ENCODE measurements around the gene ARSG.
"Not testable (repeated sequence)": the region's sequence is repeated elsewhere in the genome, so short reads cannot be mapped to it uniquely, and the experiment has no call there.

The ARSG gene

DNA sequence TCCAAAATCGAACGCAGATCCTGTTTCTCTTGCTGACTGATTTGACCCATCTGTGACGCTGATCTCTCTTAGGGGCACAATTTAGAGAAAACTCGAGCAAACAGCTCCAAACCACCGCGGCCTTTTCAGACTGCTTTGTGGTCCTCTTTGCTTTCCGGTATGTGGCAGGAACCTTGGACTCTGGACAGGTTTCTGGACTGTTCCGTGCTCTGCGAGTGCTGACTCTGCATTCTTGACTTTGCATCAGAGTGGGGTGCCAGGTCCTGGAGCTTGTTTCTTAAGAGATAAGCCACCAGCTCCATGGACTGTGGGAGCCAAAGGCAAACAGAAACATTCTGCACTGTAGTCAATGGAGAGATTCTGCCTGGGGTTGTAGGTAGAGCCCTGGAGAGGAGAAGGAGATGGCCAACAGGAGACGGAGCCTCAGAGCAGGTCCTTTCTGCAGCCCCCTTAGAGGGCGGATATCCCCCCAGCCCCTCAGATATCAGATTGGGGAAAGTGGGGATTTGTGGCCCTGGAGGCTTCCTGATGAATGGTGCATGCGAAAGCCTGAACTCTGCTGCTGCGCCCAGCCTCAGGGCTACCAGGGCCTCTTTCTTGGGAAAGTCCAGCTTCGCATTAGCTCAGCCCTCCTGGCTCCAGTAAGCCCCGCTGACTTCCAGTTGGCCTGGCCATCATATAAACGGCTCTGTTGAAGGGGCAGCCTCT, 100.4 kb downstream of the ARSG start:
- H3K4me3 ChIP-seq (ENCODE audit: low read depth, low read length): no peak overlapping the region

DNA sequence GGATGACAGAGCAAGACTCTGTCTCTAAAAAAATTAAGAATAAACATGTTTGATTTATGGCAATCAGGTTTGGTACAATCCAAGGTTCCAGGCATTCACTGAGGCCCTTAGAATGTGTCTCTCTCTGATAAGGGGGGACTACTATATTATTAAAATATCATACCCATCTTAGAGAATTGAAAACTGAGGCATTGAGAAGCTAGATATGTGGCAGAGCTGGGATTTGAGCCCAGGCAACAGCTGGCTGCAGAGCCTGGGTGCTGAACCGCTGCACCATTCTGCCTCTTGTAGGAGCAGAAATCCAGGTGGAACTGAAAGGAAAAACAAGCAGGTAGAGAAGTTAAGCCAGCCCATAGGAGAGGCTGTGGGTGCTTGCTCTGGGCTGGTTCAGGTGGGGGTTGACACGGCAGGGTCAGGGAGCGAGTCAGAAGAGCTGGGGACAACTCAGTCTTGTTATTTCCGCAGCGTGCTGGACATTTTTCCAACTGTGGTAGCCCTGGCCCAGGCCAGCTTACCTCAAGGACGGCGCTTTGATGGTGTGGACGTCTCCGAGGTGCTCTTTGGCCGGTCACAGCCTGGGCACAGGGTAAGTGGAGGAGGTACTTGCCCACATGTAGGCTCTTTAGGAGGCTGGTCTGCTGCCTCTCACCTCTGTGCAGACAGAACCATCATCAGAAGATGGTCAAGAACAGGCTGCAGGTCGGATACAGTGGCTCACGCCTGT, 103.5 kb downstream of the ARSG start:
- H3K4me3 ChIP-seq (ENCODE audit: low read depth, low read length): no peak overlapping the region

DNA sequence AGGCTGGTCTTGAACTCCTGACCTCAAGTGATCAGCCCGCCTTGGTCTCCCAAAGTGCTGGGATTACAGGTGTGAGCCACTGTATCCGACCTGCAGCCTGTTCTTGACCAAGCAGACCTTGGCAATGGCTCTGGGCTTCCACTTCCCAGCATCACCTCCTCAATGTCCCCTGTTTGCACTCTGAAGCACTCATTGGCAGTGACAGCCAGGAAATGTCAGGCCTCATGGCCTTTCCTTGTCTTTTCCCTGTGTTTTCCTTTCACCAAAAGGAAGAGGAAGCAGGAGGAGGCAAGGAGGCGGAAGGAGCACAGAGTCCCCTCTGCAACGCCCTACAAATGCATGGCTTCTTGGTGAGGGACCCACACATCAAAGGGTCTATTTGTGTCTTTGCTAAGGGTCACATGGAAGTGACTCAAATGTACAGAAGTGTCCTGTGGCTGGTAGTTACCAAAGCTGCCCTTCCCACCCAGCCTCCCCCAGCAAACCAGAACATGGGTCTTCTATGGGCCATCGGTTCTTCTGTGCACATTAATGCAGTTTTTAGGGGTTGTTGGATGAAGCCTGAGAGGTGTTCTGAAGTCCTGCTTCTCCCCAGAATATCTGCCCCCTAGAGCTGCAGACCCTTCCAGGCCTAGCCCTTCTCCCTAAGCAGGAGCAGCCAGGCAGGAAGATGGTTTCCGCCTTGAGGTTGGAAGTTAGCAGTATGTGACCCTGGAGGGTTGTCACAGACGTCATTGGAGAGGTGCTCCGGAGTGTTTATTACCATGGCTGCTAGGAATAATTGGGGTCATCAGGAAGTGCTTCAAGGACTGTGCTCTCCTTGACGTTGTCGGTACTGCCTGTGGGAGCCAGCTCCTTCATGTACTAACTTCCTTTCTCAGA, 105.2 kb downstream of the ARSG start:
- H3K4me3 ChIP-seq (ENCODE audit: low read depth, low read length): no peak overlapping the region

DNA sequence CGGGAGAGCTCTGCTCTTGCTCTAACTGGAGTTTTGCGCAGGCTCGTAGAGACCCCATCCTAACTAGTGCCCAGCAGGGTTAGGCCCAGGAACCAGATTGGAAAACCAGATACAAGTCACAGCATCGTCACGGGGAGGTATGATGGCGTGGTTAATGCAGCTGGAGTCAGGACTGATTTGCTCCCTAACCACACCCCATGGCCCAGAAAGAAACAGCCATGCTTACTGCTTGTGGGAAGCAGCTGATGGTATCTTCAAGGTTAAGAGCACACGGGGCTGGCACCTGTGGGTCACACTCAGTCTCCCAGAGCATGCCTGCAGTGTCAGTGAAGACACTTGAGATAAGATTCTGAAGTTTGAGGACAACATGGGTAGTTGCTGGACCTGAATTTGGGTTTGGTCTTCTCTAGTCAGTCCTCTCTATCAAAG, 105.8 kb downstream of the ARSG start:
- H3K4me3 ChIP-seq (ENCODE audit: low read depth, low read length): no peak overlapping the region

DNA sequence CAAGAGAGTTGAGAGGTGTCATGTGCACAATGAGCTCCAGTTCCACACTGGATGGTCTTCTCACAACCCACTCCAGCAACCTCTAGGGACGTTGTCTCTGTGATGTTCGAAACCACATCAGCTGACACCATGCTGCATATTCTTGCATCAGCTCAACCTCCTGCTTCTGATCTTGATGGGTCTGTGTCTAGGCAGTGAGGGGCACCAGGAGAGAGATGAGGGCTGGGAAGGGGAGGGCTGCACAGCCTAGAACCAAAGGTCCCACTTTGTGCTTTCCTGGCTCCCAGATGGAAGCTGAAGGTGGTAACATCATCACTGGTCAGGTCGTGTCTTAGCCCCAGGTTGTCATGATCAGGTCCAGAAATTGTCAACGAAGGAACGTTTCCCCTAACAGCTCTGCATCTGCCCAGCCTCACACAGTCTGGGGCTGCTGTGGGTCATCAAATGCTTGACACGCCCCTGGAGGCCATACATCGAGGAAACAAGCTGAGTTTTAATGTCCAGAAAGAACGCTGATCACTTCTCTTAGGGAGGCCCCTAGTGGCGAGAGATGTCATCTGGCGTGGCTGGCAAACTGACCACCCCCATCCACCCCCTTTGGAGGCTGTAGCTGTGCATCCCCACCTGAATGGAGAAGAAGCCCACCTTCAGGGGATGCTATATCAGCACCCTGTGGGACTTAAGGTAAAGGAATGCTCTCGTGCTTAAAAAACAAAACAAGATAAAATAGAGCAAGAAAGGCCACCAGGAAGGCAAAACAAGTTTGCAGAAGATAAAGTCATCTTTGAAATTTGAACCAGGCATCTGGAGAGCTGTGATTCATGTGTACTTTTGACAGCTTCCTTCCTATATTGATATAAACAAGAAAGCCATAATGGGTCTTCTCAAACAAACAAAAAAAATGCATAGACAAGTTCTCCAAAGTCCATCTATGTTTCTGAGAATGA, 107.7 kb downstream of the ARSG start:
- H3K4me3 ChIP-seq (ENCODE audit: low read depth, low read length): no peak overlapping the region

DNA sequence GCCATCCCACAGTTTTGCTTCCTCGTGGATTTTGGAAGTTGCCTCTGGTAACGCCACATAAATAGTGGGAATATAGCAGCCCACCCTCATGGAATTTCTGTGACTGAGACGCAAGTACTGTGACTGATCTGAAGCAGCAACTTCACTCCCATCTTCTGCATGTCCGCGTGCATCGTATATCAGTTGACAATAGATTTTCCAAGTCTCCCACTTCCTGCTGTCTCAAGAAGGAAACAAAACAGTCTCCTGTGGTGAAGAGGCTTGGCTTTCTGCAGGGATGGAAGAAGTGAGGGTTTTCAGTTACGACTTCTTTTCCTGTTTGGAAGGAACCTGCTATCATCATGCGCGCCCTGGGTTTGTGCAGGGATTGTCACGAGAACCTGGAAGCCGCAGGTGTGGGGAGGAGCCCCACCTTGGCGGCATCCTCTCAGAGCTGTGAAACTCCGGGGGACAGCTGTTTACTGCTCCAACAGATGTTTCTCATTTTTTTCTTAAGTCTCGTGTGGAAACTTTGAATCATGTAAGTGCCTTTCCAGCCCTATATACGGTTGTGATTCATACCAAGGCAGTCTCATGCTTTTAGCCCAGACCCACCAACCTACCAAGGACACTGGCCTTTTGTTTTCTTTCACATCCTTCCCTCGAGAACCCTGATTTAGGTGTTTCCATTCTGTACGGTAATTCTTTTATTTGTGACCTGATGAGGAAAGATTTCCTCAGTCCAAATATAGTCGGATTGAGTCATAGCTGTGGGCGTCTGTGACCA, 108.5 kb downstream of the ARSG start:
- H3K4me3 ChIP-seq (ENCODE audit: low read depth, low read length): no peak overlapping the region

DNA sequence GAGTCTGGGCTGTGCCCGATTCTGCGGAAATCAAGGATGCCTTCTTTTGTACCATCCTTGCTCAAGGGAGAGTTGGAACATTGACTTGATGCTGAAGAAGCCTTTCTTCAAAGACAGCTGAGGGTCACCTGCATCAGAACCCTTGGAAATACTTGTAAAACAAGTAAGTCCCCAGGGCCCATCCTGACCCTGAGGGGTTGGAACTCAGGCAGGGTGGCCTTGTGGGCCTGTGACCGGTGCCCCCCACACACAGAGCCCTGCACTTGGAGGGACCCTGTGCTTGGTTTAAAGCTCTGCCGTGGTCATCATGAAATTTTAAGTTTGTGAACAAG, 109.1 kb downstream of the ARSG start:
- no peak overlapping the region for H3K4me3 ChIP-seq (ENCODE audit: low read depth, low read length)

DNA sequence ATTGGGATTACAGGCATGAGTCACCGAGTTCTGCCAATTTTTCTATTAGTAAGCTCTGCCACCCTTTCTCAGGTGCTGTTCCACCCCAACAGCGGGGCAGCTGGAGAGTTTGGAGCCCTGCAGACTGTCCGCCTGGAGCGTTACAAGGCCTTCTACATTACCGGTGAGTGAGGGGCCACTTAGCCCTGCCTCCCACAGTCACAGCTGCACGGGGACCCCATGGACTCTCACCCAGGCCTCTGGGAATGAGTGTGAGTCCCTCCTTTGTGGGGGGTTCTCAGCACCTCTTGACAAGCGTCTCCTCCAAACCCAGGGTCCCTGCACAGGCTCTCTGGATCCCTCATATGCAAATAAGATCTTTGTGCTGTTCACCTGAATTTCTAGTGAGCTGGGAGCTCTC, 110.0 kb downstream of the ARSG start:
- H3K4me3 ChIP-seq (ENCODE audit: low read depth, low read length): no peak overlapping the region

DNA sequence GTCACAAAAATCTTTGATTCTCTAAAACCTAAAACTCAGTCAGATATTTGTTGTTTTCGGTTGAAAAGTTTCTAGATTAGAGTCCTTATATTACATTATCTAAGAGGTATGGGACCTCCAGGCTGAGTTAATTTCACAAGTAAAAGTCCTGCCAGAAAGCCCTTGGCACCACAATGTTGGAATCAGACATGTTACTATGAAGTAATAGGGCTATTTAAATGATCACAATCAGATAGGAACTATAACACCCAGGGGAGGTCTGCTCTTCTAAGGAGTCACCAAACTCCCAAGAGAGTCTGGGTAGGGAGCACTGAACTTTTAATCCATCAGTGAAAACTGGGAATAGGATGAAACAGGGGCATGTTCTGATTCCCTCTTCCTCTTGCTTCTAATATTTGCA, 111.8 kb downstream of the ARSG start:
- H3K4me3 ChIP-seq (ENCODE audit: low read depth, low read length): no peak overlapping the region

DNA sequence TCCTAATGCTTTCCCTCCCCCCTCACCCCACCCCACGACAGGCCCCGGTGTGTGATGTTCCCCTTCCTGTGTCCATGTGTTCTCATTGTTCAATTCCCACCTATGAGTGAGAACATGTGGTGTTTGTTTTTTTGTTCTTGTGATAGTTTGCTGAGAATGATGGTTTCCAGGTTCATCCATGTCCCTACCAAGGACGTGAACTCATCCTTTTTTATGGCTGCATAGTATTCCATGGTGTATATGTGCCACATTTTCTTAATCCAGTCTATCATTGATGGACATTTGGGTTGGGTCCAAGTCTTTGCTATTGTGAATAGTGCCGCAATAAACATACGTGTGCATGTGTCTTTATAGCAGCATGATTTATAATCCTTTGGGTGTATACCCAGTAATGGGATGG, 112.5 kb downstream of the ARSG start:
- not testable (repeated sequence) for H3K4me3 ChIP-seq (ENCODE audit: low read depth, low read length)

DNA sequence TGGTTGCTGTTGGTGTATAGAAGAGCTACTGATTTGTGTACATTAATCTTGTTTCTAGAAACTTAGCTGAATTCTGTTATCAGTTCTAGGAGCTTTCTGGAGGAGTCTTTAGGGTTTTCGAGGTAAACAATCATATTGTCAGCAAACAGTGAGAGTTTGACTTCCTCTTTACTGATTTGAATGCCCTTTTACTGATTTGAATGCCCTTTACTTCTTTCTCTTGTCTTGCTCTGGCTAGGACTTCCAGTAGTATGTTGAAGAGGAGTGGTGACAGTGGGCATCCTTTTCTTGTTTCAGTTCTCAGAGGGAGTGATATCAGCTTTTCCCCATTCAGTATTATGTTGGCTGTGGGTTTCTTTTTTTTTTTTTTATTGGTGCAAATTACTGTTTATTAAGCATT, 116.4 kb downstream of the ARSG start:
- H3K4me3 ChIP-seq (ENCODE audit: low read depth, low read length): not testable (repeated sequence)

DNA sequence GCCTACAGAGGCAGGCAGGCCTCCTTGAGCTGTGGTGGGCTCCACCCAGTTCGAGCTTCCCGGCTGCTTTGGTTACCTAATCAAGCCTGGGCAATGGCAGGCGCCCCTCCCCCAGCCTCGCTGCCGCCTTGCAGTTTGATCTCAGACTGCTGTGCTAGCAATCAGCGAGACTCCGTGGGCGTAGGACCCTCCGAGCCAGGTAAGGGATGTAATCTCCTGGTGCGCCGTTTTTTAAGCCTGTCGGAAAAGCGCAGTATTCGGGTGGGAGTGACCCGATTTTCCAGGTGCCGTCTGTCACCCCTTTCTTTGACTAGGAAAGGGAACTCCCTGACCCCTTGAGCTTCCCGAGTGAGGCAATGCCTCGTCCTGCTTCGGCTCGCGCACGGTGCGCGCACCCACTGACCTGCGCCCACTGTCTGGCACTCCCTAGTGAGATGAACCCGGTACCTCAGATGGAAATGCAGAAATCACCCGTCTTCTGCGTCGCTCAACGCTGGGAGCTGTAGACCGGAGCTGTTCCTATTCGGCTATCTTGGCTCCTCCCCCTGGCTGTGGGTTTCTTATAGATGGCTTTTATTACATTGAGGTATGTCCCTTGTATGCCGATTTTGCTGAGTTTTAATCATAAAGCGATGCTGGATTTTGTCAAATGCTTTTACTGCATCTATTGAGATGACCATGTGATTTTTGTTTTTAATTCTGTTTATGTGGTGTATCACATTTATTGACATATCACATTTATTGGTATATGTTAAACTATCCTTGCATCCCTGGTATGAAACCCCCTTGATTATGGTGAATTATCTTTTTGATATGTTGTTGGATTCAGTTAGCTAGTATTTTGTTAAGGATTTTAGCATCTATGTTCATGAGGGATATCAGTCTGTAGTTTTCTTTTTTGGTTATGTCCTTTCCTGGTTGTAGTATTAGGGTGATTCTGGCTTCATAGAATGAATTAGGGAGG, 122.6 kb downstream of the ARSG start:
- H3K4me3 ChIP-seq (ENCODE audit: low read depth, low read length): not testable (repeated sequence)

DNA sequence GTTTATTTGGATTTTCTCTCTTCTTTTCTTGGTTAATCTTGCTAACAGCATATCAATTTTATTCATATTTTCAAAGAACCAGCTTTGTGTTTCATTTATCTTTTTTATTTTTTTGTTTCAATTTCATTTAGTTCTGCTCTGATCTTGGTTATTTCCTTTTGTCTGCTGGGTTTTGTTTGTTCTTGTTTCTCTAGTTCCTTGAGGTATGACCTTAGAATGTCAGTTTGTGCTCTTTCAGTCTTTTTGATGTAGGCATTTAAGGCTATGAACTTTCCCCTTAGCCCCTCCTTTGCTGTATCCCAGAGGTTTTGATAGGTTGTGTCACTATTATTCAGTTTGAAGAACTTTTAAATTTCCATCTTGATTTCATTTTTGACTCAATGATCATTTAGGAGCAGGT, 123.6 kb downstream of the ARSG start:
- H3K4me3 ChIP-seq (ENCODE audit: low read depth, low read length): not testable (repeated sequence)

DNA sequence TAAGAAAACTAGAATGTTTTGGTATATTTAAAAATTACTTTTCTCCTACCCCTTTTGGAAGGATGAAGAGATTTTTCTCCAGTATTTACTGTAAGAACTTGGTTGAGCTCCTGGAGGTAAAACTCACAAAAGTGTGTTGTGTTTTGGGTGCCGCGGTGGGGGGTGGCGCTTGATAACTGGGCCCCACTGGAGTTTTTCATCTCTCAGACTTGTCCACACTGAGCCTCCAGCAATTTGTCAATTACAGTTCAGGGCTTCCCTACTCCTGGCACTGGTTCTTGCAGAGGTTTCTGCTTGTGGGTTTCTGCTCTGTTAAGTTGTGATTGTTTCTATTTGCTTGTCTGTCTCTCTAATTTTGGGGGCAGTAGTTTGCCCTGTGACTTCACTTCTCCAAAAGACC, 126.0 kb downstream of the ARSG start:
- no peak overlapping the region for H3K4me3 ChIP-seq (ENCODE audit: low read depth, low read length)

DNA sequence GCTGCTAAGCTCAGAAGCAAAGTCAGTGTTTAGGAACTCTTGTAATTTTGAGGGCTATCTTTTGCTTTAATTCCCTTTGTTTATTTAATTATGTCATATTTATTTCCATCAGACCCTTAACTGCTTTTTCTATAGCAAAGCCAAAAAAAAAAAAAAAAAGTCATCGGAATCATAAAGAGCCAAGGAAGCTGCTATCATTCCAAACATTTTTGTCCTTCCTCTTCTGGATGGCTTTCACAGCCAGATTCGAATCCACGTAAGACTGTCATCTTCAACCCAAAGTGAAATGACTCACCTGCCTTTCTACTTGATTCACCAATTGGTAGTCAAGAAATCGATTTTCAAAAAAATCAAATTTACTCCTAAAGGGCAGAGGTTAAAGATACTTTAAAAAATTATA, 127.6 kb downstream of the ARSG start:
- H3K4me3 ChIP-seq (ENCODE audit: low read depth, low read length): no peak overlapping the region

DNA sequence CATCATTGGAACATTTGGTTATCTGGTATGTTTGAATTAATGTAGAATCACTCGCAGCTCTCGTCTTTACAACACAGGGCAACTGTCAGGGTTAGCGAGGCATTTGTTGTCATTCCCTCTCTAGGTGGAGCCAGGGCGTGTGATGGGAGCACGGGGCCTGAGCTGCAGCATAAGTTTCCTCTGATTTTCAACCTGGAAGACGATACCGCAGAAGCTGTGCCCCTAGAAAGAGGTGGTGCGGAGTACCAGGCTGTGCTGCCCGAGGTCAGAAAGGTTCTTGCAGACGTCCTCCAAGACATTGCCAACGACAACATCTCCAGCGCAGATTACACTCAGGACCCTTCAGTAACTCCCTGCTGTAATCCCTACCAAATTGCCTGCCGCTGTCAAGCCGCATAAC, 128.8 kb downstream of the ARSG start:
- no peak overlapping the region for H3K4me3 ChIP-seq (ENCODE audit: low read depth, low read length)

DNA sequence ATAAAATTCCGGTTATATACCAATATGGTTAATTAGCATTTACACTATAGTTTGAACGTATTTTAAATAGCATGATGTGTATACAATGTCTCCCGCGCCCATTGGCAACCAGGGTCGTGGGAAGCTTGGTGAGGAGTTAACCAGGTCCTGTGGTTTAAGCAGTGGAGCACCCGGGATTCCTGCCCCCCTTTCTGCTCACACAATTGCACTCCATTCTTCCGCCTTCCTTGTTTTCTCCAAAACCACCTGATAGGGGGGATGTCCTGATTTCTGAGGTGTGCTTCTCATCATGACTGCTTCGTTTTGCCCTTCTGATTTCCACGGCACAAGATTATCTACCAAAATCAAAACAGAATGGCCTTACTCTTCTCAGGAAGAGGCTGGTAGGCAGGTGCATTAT, 130.2 kb downstream of the ARSG start:
- H3K4me3 ChIP-seq (ENCODE audit: low read depth, low read length): no peak overlapping the region

DNA sequence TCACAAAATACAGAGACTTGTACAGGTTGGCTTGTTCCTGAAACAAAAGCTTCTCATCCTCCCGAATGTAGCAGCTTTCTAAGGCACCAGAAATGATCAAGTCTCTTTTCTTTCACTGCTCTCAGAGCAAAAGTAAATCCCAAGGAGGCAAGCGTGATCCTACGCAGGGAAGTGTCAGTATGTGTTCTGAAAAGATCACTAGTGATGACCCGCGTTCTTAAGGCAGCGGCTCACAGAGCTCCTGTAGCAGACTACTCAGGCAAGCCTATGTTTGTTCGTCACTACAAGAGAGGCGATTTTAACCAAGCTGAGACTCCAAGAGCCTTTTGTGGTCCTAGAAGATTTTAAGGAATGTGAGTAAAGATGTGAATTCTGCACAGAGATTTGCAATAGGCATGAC, 131.5 kb downstream of the ARSG start:
- no peak overlapping the region for H3K4me3 ChIP-seq (ENCODE audit: low read depth, low read length)

DNA sequence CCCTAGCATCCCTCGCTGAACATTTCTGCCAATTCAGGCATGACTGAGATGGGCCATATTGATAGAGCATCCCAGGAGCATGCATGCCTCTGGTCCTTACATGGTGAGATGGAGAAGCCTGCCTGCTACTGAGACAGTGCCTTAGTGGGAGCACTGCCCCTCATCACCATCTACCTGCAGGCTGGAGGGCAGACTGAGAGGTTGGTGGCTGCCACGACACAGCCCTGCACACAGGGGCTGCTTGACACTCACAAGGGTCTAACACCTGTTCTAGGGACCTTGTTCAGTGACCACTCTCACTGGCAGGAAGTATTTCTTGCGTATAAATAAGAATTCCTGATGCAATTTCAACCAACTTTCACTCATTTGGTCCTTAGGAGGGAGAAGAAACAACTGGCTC, 132.0 kb downstream of the ARSG start:
- no peak overlapping the region for H3K4me3 ChIP-seq (ENCODE audit: low read depth, low read length)

All from iPS-11a (cell line).